Measurements from ENCODE around the gene MEIKIN.

GRCh38 chr5:131883984-131884383, 61.5 kb downstream of the MEIKIN start:
- no peak for TF ChIP-seq CTCF (IDR thresholded peaks at IDR 0.05; ENCODE audit: low read depth, low read length)
- no peak for TF ChIP-seq EZH2phosphoT487 (IDR thresholded peaks at IDR 0.05; ENCODE audit: low read depth)
